T follicular helper cell (primary cell): ENCODE measurements around the gene YPEL1.

Experiments
- DNase-seq: peaks from one replicate; pipeline ENCODE4 v3.0.0-alpha.2; 2020; ENCODE audit warnings: low read depth
- total RNA-seq, 2 experiments: gene quantifications; one replicate each; lab custom pipeline; 2026; lab: John Stamatoyannopoulos, UW

Gene YPEL1
- 0.48 to 9.2 reads per million in 2 experiments for total RNA-seq

- peak; percentile 94 for DNase-seq
These were observed at the start of gene YPEL1 for GRCh38 chr22:21735200-21736083. Gene YPEL1, minus strand, starts transcription at chr22:21735794. Its CDS starts 25,050 bp downstream, at chr22:21710744.

- no peak for DNase-seq
These were observed 44.7 kb upstream of the YPEL1 start for GRCh38 chr22:21780259-21780658.

- DNase-seq, result no peak
These were observed 43.9 kb upstream of the YPEL1 start for GRCh38 chr22:21779444-21779843.

GRCh38 chr22:21778705-21779363, 43.2 kb upstream of the YPEL1 start:
- no peak for DNase-seq

GRCh38 chr22:21771631-21771976, 36.0 kb upstream of the YPEL1 start:
- DNase-seq, result no peak

- DNase-seq, result no peak
These were observed 32.8 kb upstream of the YPEL1 start for GRCh38 chr22:21768435-21768834.

- DNase-seq, result peak; percentile 4
These were observed 31.3 kb upstream of the YPEL1 start for GRCh38 chr22:21766691-21767462.

- no peak for DNase-seq
These were observed 30.4 kb upstream of the YPEL1 start for GRCh38 chr22:21765909-21766529.

GRCh38 chr22:21764038-21764804, 28.6 kb upstream of the YPEL1 start:
- DNase-seq, result no peak

GRCh38 chr22:21762712-21763581, 27.4 kb upstream of the YPEL1 start:
- DNase-seq, result no peak

- DNase-seq, result no peak
These were observed 26.5 kb upstream of the YPEL1 start for GRCh38 chr22:21761994-21762680.

GRCh38 chr22:21761086-21761485, 25.5 kb upstream of the YPEL1 start:
- DNase-seq, result no peak

GRCh38 chr22:21760640-21761039, 25.0 kb upstream of the YPEL1 start:
- DNase-seq, result no peak

GRCh38 chr22:21759646-21760376, 24.2 kb upstream of the YPEL1 start:
- DNase-seq, result no peak

GRCh38 chr22:21759093-21759492, 23.5 kb upstream of the YPEL1 start:
- no peak for DNase-seq

GRCh38 chr22:21758091-21758864, 22.7 kb upstream of the YPEL1 start:
- no peak for DNase-seq

GRCh38 chr22:21755851-21756284, 20.3 kb upstream of the YPEL1 start:
- no peak for DNase-seq

- DNase-seq, result no peak
These were observed 18.9 kb upstream of the YPEL1 start for GRCh38 chr22:21754523-21754922.
